Neural cell (in vitro differentiated cells): Measurements from ENCODE around the gene CLEC16A. TPM values are rescaled to one million over a fixed set of nuclear protein-coding genes. Genes with fewer than 3 reads are reported as not detected.

Experiments
- H2AFZ ChIP-seq: fragments of 200-600, 300-800 bp; sonication (generic), shearing (Covaris generic); 2 replicates; pipeline ENCODE4 v1.6.0; 2014; ENCODE audit warnings: low read depth, mild to moderate bottlenecking, antibody characterized with exemption, low read length, moderate library complexity
- H3F3A ChIP-seq: fragments of 200-600 bp; shearing (Covaris generic); 2 replicates; pipeline ENCODE4 v1.6.1; 2016; ENCODE audit warnings: mild to moderate bottlenecking, moderate library complexity, mixed read lengths, antibody characterized with exemption, low read length; ENCODE audit not compliant: insufficient read depth, poor library complexity, severe bottlenecking
- H3K27ac ChIP-seq: fragments of 200-600, 300-800 bp; sonication (generic), shearing (Covaris generic); 2 replicates; pipeline ENCODE4 v1.5.1; 2014; ENCODE audit warnings: mild to moderate bottlenecking, low read length, moderate library complexity
- H3K27me3 ChIP-seq: fragments of 300-800, 200-600 bp; sonication (generic), shearing (Covaris generic); 2 replicates; pipeline ENCODE4 v1.6.0; 2014; ENCODE audit warnings: mild to moderate bottlenecking, low read depth, low read length, moderate library complexity; ENCODE audit not compliant: insufficient read depth
- H3K36me3 ChIP-seq: fragments of 300-800, 200-600 bp; sonication (generic), shearing (Covaris generic); 2 replicates; pipeline ENCODE4 v1.5.1; 2014; ENCODE audit warnings: mild to moderate bottlenecking, antibody characterized with exemption, low read length, moderate library complexity; ENCODE audit not compliant: insufficient read depth
- H3K4me2 ChIP-seq: fragments of 300-800, 200-600 bp; sonication (generic), shearing (Covaris generic); 2 replicates; pipeline ENCODE4 v1.6.0; 2014; ENCODE audit warnings: mild to moderate bottlenecking, low read length
- H3K4me3 ChIP-seq: fragments of 300-800, 200-600 bp; sonication (generic), shearing (Covaris generic); 2 replicates; pipeline ENCODE4 v1.5.1; 2014; ENCODE audit warnings: mild to moderate bottlenecking, low read length, moderate library complexity
- H3K79me2 ChIP-seq: fragments of 200-600 bp; shearing (Covaris generic); replicated peaks from 2 replicates; pipeline ENCODE4 v1.6.0; 2014; ENCODE audit warnings: mild to moderate bottlenecking, low read length, moderate library complexity; ENCODE audit not compliant: insufficient read depth
- H3K9ac ChIP-seq: fragments of 300-800, 200-600 bp; sonication (generic), shearing (Covaris generic); 2 replicates; pipeline ENCODE4 v1.6.1; 2016; ENCODE audit warnings: mild to moderate bottlenecking, low read length, mixed read lengths
- H3K9me2 ChIP-seq: fragments of 200-600 bp; shearing (Covaris generic); 2 replicates; pipeline ENCODE4 v1.6.1; 2016; ENCODE audit warnings: mild to moderate bottlenecking, low read length, mixed read lengths; ENCODE audit not compliant: insufficient read depth
- H3K9me3 ChIP-seq: fragments of 200-600, 300-800 bp; sonication (generic), shearing (Covaris generic); 2 replicates; pipeline ENCODE4 v1.6.1; 2016; ENCODE audit warnings: mild to moderate bottlenecking, mixed run types, low read length, moderate library complexity, mixed read lengths
- H4K20me1 ChIP-seq: fragments of 200-600 bp; shearing (Covaris generic); 2 replicates; pipeline ENCODE4 v1.6.1; 2016; ENCODE audit warnings: mild to moderate bottlenecking, mixed run types; ENCODE audit not compliant: insufficient read depth
- EP300 ChIP-seq: fragments of 450-650 bp; conservative IDR thresholded peaks from 2 replicates; pipeline ENCODE4 v1.6.1; 2014; ENCODE audit warnings: antibody characterized with exemption, mild to moderate bottlenecking, moderate library complexity; ENCODE audit not compliant: poor library complexity, severe bottlenecking
- EZH2 ChIP-seq: fragments of 200-600, 300-800 bp; shearing (Covaris generic), sonication (generic); IDR thresholded peaks from 2 replicates; pipeline ENCODE4 v1.6.1; 2014; ENCODE audit warnings: antibody characterized with exemption, low read length, borderline replicate concordance, mild to moderate bottlenecking; ENCODE audit not compliant: insufficient read depth, poor library complexity, severe bottlenecking
- MXI1 ChIP-seq: fragments of 450-650 bp; conservative IDR thresholded peaks from 2 replicates; pipeline ENCODE4 v1.6.1; 2014; ENCODE audit warnings: antibody characterized with exemption, mild to moderate bottlenecking; ENCODE audit not compliant: poor library complexity, severe bottlenecking
- POLR2AphosphoS5 ChIP-seq: IDR thresholded peaks from 2 replicates; pipeline ENCODE4 v1.6.1; 2012
- RAD21 ChIP-seq: fragments of 450-650 bp; conservative IDR thresholded peaks from 2 replicates; pipeline ENCODE4 v1.6.1; 2014; ENCODE audit warnings: antibody characterized with exemption, mild to moderate bottlenecking, moderate library complexity
- SMC3 ChIP-seq: fragments of 450-650 bp; conservative IDR thresholded peaks from 2 replicates; pipeline ENCODE4 v1.6.1; 2014; ENCODE audit warnings: antibody characterized with exemption, mild to moderate bottlenecking, moderate library complexity; ENCODE audit not compliant: poor library complexity
- TAF1 ChIP-seq: IDR thresholded peaks from 2 replicates; pipeline ENCODE4 v1.6.1; 2012; ENCODE audit warnings: low read depth
- polyA plus RNA-seq: library from polyadenylated mRNA; depleted of rRNA; stranded (reverse); fragments of >200 nt; gene quantifications from 2 replicates; pipeline ENCODE4 v1.2.3, GENCODE V29; 2014
- TF ChIP-seq, protein P1 (sequence below): IDR thresholded peaks from 2 replicates; pipeline ENCODE4 v1.6.1; 2012; ENCODE audit warnings: borderline replicate concordance
- TF ChIP-seq, protein P2 (sequence below): fragments of 450-650 bp; IDR thresholded peaks from 2 replicates; pipeline ENCODE4 v1.5.1; 2014; ENCODE audit warnings: antibody characterized with exemption, mild to moderate bottlenecking, moderate library complexity; ENCODE audit not compliant: poor library complexity, severe bottlenecking

Gene CLEC16A
- polyA plus RNA-seq, 1 donor from 2014 or later = 11.1 TPM

DNA sequence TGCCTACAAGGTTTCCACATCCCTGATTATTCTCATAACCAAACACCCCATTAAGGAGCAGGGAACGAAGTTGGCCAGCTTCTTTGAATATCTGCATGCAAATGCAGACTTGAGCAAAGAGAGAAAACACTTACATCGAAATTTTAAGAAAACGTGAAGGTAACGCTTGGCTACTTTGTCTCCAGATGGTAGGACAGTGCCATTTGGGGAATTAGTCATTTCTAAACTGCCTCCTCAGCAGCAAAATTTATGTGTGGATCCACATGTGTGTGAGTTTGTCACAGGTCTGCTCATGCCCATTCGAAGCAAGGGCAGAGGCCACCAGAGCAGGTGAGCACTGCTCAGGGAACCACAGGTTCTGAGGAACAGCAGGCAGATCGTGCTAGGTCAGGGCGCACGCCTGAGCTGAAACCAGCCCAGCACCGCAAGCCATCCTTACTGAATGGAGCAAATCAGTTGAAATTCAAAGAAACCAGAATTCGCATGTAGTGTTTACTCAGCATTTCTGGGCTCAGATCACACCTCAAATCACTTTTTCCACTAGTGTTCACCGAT is 231.5 kb downstream of the CLEC16A start:
- Histone ChIP-seq H2AFZ (no peak overlapping the region), H4K20me1 (no peaks in the 10 kb centered on the region), H3K27me3 (no peaks in the 10 kb centered on the region), H3K36me3 (no peaks in the 10 kb centered on the region), H3K9ac (no peak overlapping the region), H3F3A (no peaks in the 10 kb centered on the region), H3K4me2 (no peak overlapping the region), H3K4me3 (no peak overlapping the region), H3K27ac (no peak overlapping the region), H3K9me2 (no peaks in the 10 kb centered on the region), H3K79me2 (no peaks in the 10 kb centered on the region), H3K9me3 (no peaks in the 10 kb centered on the region)
- TF ChIP-seq RAD21 (no peak), MXI1 (no peak), EP300 (no peak), TAF1 (no peak)
- TF ChIP-seq, protein P1, sequence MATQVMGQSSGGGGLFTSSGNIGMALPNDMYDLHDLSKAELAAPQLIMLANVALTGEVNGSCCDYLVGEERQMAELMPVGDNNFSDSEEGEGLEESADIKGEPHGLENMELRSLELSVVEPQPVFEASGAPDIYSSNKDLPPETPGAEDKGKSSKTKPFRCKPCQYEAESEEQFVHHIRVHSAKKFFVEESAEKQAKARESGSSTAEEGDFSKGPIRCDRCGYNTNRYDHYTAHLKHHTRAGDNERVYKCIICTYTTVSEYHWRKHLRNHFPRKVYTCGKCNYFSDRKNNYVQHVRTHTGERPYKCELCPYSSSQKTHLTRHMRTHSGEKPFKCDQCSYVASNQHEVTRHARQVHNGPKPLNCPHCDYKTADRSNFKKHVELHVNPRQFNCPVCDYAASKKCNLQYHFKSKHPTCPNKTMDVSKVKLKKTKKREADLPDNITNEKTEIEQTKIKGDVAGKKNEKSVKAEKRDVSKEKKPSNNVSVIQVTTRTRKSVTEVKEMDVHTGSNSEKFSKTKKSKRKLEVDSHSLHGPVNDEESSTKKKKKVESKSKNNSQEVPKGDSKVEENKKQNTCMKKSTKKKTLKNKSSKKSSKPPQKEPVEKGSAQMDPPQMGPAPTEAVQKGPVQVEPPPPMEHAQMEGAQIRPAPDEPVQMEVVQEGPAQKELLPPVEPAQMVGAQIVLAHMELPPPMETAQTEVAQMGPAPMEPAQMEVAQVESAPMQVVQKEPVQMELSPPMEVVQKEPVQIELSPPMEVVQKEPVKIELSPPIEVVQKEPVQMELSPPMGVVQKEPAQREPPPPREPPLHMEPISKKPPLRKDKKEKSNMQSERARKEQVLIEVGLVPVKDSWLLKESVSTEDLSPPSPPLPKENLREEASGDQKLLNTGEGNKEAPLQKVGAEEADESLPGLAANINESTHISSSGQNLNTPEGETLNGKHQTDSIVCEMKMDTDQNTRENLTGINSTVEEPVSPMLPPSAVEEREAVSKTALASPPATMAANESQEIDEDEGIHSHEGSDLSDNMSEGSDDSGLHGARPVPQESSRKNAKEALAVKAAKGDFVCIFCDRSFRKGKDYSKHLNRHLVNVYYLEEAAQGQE = no peak

GRCh38 chr16:11177578-11178160 is 233.3 kb downstream of the CLEC16A start:
- H3K9me2 ChIP-seq = no peaks in the 10 kb centered on the region
- H2AFZ ChIP-seq = no peak overlapping the region
- no peaks in the 10 kb centered on the region for H3K9me3 ChIP-seq
- H3K9ac ChIP-seq = no peak overlapping the region
- H3K4me2 ChIP-seq = no peak overlapping the region
- no peak overlapping the region for H3K4me3 ChIP-seq
- H4K20me1 ChIP-seq = no peaks in the 10 kb centered on the region
- H3F3A ChIP-seq = no peaks in the 10 kb centered on the region
- no peaks in the 10 kb centered on the region for H3K79me2 ChIP-seq
- no peak for TF ChIP-seq EP300
- TF ChIP-seq, protein P2, sequence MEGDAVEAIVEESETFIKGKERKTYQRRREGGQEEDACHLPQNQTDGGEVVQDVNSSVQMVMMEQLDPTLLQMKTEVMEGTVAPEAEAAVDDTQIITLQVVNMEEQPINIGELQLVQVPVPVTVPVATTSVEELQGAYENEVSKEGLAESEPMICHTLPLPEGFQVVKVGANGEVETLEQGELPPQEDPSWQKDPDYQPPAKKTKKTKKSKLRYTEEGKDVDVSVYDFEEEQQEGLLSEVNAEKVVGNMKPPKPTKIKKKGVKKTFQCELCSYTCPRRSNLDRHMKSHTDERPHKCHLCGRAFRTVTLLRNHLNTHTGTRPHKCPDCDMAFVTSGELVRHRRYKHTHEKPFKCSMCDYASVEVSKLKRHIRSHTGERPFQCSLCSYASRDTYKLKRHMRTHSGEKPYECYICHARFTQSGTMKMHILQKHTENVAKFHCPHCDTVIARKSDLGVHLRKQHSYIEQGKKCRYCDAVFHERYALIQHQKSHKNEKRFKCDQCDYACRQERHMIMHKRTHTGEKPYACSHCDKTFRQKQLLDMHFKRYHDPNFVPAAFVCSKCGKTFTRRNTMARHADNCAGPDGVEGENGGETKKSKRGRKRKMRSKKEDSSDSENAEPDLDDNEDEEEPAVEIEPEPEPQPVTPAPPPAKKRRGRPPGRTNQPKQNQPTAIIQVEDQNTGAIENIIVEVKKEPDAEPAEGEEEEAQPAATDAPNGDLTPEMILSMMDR = no peak
- TF ChIP-seq, protein P1 = no peak
- TF ChIP-seq SMC3 = no peak
- TF ChIP-seq POLR2AphosphoS5 = no peak
- no peak for TF ChIP-seq TAF1
- TF ChIP-seq EZH2 = no peak
- TF ChIP-seq MXI1 = no peak
- TF ChIP-seq RAD21 = no peak
- no peaks in the 10 kb centered on the region for H3K27me3 ChIP-seq
- no peak overlapping the region for H3K27ac ChIP-seq
- H3K36me3 ChIP-seq = no peaks in the 10 kb centered on the region
